GM19397 (cell line): ENCODE results near the gene TASP1.

Source experiments
- ATAC-seq: cut with Tn5 transposase; IDR thresholded peaks from one replicate; pipeline ENCODE4 v1.9.1; 2021; ENCODE audit warnings: mild to moderate bottlenecking, moderate library complexity; ENCODE audit not compliant: unreplicated experiment

The TASP1 gene

GRCh38 chr20:13447385-13448180, 191.1 kb downstream of the TASP1 start:
- no peak for ATAC-seq

GRCh38 chr20:13443690-13444089, 195.0 kb downstream of the TASP1 start:
- no peak for ATAC-seq

DNA sequence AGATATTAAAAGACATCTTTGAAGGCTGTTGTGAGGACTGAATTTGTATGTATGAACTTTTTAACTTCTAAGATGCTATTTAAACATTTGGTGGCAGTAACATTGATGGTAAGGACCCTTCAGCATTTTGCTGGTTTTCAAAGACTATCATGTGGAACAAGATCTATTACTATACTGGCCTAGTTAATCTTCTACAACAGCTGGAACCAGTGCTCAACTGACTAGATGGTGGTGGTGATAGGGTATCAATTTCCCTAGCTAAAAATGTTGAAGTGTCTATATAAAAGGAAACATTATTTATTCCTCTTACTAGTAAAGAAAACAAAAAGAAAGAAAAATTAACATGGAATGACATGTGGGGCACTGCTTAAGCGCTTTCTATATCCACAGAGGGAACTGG, 195.7 kb downstream of the TASP1 start:
- ATAC-seq: no peak

DNA sequence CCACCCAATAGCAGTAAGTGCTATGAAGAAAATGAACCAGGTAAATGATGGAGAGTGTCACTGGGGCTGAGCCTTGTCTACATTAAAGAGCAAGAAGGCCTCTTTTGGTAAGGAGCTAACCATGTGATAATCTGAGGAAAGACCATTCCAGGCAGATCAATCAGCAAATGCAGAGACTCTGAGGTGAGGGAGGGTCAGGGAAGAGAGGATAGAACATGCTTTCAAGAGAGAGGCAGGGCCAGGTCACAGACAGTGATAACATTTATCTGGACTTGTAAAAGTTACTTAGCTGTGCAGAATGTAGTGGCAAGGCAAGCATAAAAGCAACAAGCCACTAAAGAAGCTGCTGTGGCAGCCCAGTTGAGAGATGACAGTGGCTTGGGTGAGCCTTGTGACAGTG, 197.3 kb downstream of the TASP1 start:
- no peak for ATAC-seq

- ATAC-seq: no peak
These were observed 202.2 kb downstream of the TASP1 start for GRCh38 chr20:13436530-13436929.

GRCh38 chr20:13432126-13432525, 206.6 kb downstream of the TASP1 start:
- ATAC-seq: no peak

DNA sequence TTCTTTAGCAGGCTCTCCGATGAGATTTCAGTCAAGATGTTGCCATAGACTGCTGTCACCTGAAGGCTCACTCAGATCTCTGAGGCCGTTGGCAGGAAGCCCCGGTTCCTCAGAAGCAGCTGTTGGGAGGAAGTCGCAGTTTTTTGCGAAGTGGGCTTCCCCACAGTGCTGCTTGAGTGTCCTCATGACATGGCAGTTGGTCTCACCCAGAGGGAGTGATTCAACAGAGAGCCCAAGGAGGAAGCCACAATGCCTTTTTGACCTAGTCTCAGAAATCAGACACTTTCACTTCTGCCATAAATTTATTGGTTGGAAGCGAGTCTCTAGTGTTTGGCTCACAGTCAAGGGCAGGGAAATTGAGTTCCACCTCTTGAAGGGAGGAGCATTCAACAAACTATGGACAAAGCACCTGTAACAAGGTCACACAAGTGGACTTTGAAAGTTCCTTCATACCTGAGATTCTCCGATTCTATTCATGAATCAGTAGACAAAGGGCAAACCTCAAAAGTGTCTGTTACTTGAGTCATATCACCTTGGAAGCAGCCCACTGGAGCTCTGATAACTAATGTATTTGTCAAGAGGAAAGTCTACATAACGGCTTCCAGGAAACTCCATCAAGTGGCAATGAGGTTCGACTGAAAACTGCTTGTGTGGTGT, 208.3 kb downstream of the TASP1 start:
- ATAC-seq: peak; percentile 74

- ATAC-seq: no peak
These were observed 210.0 kb downstream of the TASP1 start for GRCh38 chr20:13428684-13429083.

DNA sequence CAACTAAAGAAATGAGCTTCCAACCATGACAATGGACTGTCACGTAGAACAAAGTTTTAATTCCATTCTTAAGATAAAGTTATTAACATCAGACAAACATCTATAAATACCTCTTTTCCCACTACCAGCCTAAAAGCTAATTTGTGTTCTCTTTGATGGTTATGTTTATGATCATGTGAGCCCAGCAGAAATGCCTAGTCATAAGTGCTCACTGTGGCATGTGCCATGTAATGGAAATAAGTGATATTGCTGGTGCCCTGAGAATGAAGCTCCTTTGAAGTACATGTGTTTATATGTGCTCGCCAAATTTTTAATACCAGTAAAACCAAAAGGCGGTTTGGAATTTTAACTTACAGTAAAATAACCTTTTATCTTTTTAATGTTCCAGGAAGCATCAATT, 211.9 kb downstream of the TASP1 start:
- ATAC-seq: no peak

- ATAC-seq: no peak
These were observed 213.2 kb downstream of the TASP1 start for GRCh38 chr20:13425381-13426135.

GRCh38 chr20:13424174-13424833, 214.4 kb downstream of the TASP1 start:
- no peak for ATAC-seq

- ATAC-seq: no peak
These were observed 215.1 kb downstream of the TASP1 start for GRCh38 chr20:13423472-13424173.

GRCh38 chr20:13422637-13423036, 216.1 kb downstream of the TASP1 start:
- no peak for ATAC-seq

DNA sequence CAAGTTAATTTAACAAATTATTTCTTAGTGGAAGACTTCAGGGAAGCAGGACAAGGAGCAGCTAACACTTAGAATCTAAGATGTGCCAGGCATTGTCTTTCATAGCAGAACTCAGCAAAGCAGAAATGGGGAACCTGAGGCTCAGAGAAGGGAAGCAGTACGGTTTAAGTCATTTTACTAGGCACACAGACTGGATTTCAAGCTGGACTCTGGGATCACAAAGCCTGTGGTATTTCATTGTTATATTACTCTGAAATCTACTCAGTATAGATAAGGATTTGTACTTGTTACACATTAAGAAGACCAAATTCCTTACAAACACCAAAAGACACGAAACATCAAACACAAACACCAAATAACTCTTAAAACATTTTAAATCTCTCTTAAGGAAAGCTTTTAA, 218.1 kb downstream of the TASP1 start:
- ATAC-seq: no peak

- ATAC-seq: no peak
These were observed 219.3 kb downstream of the TASP1 start for GRCh38 chr20:13419477-13419876.

DNA sequence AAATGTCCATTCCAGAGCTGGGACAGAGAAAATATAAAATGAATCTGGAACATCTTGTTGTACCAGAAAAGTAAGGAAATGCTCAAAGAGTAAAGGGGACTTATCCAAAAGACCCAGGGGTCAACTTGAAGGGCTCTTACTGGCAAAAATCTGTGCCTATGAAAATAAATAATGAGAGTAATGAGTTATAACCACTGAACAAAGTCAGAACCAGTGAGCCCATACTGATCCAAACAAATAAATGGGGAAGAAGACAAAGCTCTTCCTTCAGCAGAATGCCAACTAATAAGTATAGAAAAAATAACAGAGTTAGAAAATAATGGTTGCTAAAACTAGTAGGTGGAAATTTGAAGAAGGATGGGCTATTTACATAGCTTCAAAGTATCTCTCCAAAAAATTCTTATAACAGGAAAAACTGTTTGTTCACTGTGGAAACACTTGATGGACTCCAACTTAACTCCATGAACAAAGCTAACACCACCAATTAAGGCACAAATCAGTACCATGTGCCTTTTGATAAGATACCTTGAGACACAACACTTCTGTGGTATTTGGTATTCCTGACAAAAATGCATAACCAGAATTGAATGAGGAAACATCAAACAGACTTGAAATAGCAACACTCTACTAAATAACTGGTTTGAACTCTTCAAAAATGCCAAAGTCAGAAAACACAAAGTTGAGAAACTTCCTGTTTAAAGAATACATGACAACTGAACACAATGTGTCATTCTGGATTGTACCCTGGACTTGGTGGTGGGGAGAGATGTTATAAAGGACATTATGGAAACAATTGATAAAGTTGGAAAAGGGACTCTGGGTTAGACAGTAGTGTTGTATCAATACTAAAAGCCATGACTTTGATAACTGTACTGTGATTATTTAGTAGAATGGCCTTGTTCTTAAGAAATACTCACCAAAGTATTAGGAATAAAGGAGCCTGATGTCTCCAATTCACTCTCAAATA, 220.2 kb downstream of the TASP1 start:
- no peak for ATAC-seq

DNA sequence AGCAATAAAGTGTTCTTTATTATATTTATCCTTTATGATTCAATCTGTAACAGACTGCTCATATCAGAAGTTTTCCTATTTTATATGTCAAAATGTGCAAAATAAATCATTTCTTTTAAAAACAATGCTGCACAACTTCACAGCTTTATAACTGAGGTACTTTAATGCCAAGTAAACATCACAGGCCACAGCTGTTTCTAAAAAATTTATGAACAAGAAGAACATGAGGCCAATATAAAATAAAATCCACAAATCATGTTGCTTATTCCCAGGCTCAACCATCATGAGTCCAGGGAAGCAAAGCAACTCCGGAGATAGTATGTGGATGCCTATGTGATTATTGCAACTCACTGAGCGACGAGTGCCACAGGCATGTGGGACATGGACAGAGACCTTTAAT, 222.2 kb downstream of the TASP1 start:
- no peak for ATAC-seq

GRCh38 chr20:13412806-13413445, 225.8 kb downstream of the TASP1 start:
- no peak for ATAC-seq

DNA sequence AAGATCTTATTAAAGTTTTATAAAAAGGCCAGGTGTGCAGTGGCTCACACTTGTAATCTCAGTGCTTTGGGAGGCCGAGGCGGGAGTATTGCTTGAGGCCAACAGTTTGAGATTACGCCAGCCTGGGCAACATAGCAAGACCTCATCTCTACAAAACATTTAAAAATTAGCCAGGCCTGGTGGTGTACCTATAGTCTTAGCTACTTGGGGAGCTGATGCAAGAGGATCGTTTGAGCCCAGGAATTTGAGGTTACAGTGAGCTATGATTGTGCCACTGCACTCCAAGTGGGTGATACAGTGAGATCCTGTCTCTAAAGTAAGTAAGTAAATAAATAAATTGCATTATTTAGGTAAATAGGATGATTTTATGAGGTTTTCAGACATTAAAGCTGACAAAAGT, 234.4 kb downstream of the TASP1 start:
- ATAC-seq: no peak
